Parathyroid adenoma (tissue), 2 donors: Measurements from ENCODE around the gene MRPL36.

ENCODE experiments used
- H2AFZ ChIP-seq: fragments of 300-600 bp; sonication (generic); one replicate; pipeline ENCODE4 v1.7.0; 2017; ENCODE audit warnings: antibody characterized with exemption, mild to moderate bottlenecking
- H3K27ac ChIP-seq: fragments of 300-600 bp; sonication (generic); one replicate; pipeline ENCODE4 v1.7.0; 2017
- H3K27me3 ChIP-seq: fragments of 300-600 bp; sonication (generic); one replicate; pipeline ENCODE4 v1.7.0; 2017; ENCODE audit warnings: low read length; ENCODE audit not compliant: control insufficient read depth, insufficient read depth
- H3K36me3 ChIP-seq: fragments of 300-600 bp; sonication (generic); one replicate; pipeline ENCODE4 v1.7.0; 2017; ENCODE audit warnings: low read length; ENCODE audit not compliant: control insufficient read depth, insufficient read depth
- H3K4me1 ChIP-seq: fragments of 300-600 bp; sonication (generic); one replicate; pipeline ENCODE4 v1.7.0; 2017; ENCODE audit warnings: control low read depth
- H3K4me2 ChIP-seq: fragments of 300-600 bp; sonication (generic); one replicate; pipeline ENCODE4 v1.7.0; 2017; ENCODE audit warnings: low read length
- H3K4me3 ChIP-seq: fragments of 300-600 bp; sonication (generic); one replicate; pipeline ENCODE4 v1.7.0; 2017; ENCODE audit warnings: low read depth, low read length
- H3K79me2 ChIP-seq: fragments of 300-600 bp; sonication (generic); one replicate; pipeline ENCODE4 v1.7.0; 2017; ENCODE audit warnings: control low read depth
- H3K9ac ChIP-seq: fragments of 300-600 bp; sonication (generic); one replicate; pipeline ENCODE4 v1.7.0; 2017; ENCODE audit warnings: mild to moderate bottlenecking
- H3K9me3 ChIP-seq: fragments of 300-600 bp; sonication (generic); one replicate; pipeline ENCODE4 v1.7.0; 2017; ENCODE audit warnings: low read length; ENCODE audit not compliant: control insufficient read depth
- CTCF ChIP-seq: fragments of 300-600 bp; sonication (generic); IDR thresholded peaks from one replicate; pipeline ENCODE4 v1.7.0; 2017; ENCODE audit warnings: antibody characterized with exemption, mild to moderate bottlenecking
- donor health status: primary hyperparathyroidism.

MRPL36 gene

GRCh38 chr5:1762121-1762882 is 37.3 kb downstream of the MRPL36 start:
- Histone ChIP-seq H3K27me3 (no peaks in the 10 kb centered on the region), H2AFZ (no peak overlapping the region), H3K36me3 (no peaks in the 10 kb centered on the region), H3K4me2 (no peak overlapping the region), H3K4me1 (no peaks in the 10 kb centered on the region), H3K4me3 (no peak overlapping the region), H3K27ac (no peak overlapping the region), H3K9ac (no peak overlapping the region), H3K9me3 (no peaks in the 10 kb centered on the region), H3K79me2 (no peaks in the 10 kb centered on the region)
- TF ChIP-seq CTCF = no peak

GRCh38 chr5:1761453-1761755 is 38.2 kb downstream of the MRPL36 start:
- no peak for TF ChIP-seq CTCF
- Histone ChIP-seq H3K27ac (no peak overlapping the region), H3K79me2 (no peaks in the 10 kb centered on the region), H3K27me3 (no peaks in the 10 kb centered on the region), H3K4me2 (no peak overlapping the region), H3K36me3 (no peaks in the 10 kb centered on the region), H3K9me3 (no peaks in the 10 kb centered on the region), H3K4me3 (no peak overlapping the region), H3K9ac (no peak overlapping the region), H2AFZ (no peak overlapping the region), H3K4me1 (no peaks in the 10 kb centered on the region)

DNA sequence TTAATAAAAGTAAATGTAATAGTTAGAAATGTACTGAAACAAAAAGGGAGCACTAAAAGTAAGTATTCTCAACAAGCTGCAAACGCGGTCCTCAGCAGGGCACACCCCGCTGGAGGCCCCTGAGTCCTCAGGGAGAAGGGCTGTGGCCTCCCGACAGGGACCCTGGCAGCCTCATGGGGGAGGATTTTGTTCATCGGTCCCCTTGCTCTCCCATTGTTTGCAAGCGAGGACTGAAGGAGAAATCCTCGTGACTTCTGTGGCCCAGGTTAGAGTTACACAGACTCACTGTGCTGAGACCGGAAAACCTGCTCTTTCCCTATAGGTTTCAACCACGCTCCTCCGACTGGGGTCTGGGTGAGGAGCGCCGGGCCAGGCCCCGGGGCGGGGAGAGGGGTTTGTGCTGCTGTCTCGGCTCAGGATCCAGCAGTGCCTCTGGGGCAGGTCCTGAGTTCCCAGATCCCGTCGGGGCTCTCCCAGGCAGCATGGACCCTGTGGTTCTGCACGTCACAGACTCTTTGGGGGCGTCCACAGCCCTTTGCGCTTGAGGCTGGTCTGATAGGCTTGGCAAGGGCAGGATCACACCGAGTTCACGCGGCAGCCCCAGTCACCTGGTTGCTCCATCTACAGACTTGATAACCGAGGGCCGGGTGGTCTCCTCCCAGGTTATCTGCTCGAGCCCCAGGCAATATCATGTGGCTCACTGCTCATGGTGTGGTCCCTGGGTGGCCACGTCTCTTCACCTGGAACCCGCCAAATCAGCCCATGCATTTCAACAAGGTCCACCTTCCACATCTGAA is 38.8 kb downstream of the MRPL36 start:
- Histone ChIP-seq H3K4me1 (no peaks in the 10 kb centered on the region), H3K27me3 (no peaks in the 10 kb centered on the region), H3K79me2 (no peaks in the 10 kb centered on the region), H3K9ac (no peak overlapping the region), H3K4me2 (no peak overlapping the region), H3K9me3 (no peaks in the 10 kb centered on the region), H3K36me3 (no peaks in the 10 kb centered on the region), H3K27ac (no peak overlapping the region), H2AFZ (no peak overlapping the region), H3K4me3 (no peak overlapping the region)
- no peak for TF ChIP-seq CTCF

- Histone ChIP-seq H3K4me3 (no peak overlapping the region), H3K36me3 (no peaks in the 10 kb centered on the region), H3K9ac (no peak overlapping the region), H3K27ac (no peak overlapping the region), H3K9me3 (no peaks in the 10 kb centered on the region), H3K27me3 (no peaks in the 10 kb centered on the region), H3K4me2 (no peak overlapping the region), H3K79me2 (no peaks in the 10 kb centered on the region), H2AFZ (no peak overlapping the region), H3K4me1 (no peaks in the 10 kb centered on the region)
- no peak for TF ChIP-seq CTCF
Observed at GRCh38 chr5:1760231-1760630, 39.4 kb downstream of the MRPL36 start.
